AG10803 (cell line): ENCODE measurements around the gene CLPSL1.

ENCODE experiments used
- DNase-seq: peaks from one replicate; pipeline ENCODE4 v3.0.0; 2010; ENCODE audit warnings: low read depth
- H3K4me3 ChIP-seq: 2 replicates; pipeline ENCODE4 v1.5.1; 2011; ENCODE audit warnings: mild to moderate bottlenecking, low read length, control low read depth
- TF ChIP-seq, protein P1 (sequence below): conservative IDR thresholded peaks from 2 replicates; pipeline ENCODE4 v1.5.1; 2011; ENCODE audit warnings: mild to moderate bottlenecking, low read length, control low read depth, inconsistent platforms

CLPSL1 gene

DNA sequence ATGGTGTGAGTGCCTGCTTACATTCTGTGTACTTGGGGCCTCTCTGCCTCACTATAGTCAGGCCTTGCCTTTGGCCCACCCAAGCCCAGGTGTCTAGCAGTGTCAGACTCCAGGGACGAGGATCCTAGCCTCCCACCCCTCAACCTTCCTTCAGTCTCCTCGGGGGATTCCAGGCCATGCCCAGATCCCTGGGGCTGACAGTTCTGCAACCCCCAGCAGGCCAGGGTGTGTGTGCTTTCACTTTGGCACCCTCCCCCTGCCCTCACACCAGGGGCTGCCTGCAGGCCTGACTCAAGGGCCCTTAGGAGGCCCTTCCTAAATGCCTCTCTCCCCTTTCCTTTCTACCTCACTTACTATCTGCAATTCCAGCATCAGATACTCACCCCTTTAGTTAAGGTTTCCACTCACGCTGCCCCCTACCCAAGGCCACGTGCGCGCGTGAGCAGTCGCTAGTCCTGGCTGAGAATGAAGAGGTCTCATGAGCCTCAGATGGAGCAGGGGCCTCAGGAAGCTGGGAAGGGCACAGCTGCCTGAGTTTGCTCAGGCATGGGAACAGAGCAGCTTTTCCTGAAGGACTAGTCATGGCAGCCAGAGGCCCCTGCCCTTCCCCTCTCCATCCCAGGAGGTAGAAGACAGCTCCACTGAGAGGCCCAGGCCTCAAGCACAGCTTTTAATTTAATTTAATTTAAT, 17.2 kb downstream of the CLPSL1 start:
- DNase-seq = no peak
- no peak overlapping the region for H3K4me3 ChIP-seq
- TF ChIP-seq, protein P1, sequence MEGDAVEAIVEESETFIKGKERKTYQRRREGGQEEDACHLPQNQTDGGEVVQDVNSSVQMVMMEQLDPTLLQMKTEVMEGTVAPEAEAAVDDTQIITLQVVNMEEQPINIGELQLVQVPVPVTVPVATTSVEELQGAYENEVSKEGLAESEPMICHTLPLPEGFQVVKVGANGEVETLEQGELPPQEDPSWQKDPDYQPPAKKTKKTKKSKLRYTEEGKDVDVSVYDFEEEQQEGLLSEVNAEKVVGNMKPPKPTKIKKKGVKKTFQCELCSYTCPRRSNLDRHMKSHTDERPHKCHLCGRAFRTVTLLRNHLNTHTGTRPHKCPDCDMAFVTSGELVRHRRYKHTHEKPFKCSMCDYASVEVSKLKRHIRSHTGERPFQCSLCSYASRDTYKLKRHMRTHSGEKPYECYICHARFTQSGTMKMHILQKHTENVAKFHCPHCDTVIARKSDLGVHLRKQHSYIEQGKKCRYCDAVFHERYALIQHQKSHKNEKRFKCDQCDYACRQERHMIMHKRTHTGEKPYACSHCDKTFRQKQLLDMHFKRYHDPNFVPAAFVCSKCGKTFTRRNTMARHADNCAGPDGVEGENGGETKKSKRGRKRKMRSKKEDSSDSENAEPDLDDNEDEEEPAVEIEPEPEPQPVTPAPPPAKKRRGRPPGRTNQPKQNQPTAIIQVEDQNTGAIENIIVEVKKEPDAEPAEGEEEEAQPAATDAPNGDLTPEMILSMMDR = no peak

- TF ChIP-seq, protein P1 = no peak
- DNase-seq = no peak
- no peak overlapping the region for H3K4me3 ChIP-seq
Observed at GRCh38 chr6:35798706-35799105, 17.9 kb downstream of the CLPSL1 start.

DNA sequence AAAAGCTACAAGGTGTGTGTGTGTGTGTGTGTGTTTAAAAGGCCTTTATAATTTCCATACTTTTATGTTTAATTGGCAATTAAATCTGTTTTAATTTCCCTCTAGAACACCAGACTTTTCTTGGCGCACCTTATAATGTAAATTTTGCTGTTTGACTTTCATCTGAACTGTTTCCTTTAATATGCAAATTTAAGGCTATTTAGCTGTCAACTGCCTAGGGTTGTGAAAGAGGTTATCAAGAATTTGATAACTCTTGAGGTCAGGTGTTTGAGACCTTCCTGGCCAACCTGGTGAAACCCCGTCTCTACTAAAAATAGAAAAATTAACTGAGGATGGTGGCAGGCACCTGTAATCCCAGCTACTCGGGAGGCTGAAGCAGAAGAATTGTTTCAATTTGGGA, 20.3 kb downstream of the CLPSL1 start:
- no peak overlapping the region for H3K4me3 ChIP-seq
- no peak for DNase-seq
- TF ChIP-seq, protein P1 = no peak

- no peak for DNase-seq
- TF ChIP-seq, protein P1 = no peak
- H3K4me3 ChIP-seq = no peak within 1 kb of the TSS
Observed at GRCh38 chr6:35804996-35805736, 24.3 kb downstream of the CLPSL1 start, which contains the start of gene LHFPL5. Gene LHFPL5 (plus strand): TSS chr6:35805352. CDS start chr6:35805671, 319 bp downstream.

DNA sequence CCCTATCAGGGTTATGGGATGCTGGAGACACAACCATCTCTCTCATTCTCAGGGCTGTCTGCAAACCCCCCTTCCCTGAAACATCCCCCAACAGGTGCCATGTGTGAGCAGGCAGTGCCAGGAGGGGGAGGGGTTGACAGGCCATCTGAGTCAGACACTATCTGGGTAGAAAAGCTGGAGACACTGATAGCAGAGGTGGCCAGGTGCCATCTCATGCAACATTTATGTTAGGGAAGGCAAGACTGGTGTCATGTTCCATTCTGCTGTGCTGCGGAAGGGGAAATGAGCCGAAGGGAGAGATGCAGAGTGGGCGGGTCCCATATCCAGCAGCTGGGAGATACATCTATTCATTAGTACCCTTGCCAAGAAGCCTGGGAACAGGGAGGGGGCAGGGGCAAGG, 27.9 kb downstream of the CLPSL1 start:
- no peak for DNase-seq
- TF ChIP-seq, protein P1 = no peak
- no peak overlapping the region for H3K4me3 ChIP-seq

GRCh38 chr6:35809809-35810208, 29.0 kb downstream of the CLPSL1 start:
- H3K4me3 ChIP-seq = no peak overlapping the region
- DNase-seq = no peak
- TF ChIP-seq, protein P1 = no peak
